Heart left ventricle (tissue), 13 donors: Measurements from ENCODE around the gene NFKB2.

Source experiments
- CTCF ChIP-seq, 12 donors: fragments of 200-600 bp; sonication (generic) in 4 of 12; IDR thresholded peaks; one replicate each; pipeline versions ENCODE4 v1.5.0 to v1.8.0; 2018 to 2022; ENCODE audit warnings: antibody characterized with exemption in 12 of 12, mild to moderate bottlenecking in 5 of 12
- POLR2A ChIP-seq, 2 donors: fragments of 450-650 bp; IDR thresholded peaks; one replicate each; pipeline ENCODE4 v1.6.1; 2017; ENCODE audit warnings: antibody characterized with exemption in 2 of 2, mild to moderate bottlenecking in 2 of 2, moderate library complexity in 2 of 2
- donor health status: ischemic (EF 13 %, LVEDD 7.1; RV severe dilation, severe dysfunction).
- donor health status: DM: no; HTN: yes; CAD: no.
- donor health status: DM: no; HTN: no; CAD: no.
- donor health status: ischemic (EF 25% LVEDD 6.9; RV normal size, moderate dysfunction).
- donor health status: ischemic (EF 25% LVEDD 5.7; RV mildly dilated, moderate dysfunction).
- donor health status: ischemic (EF 35%, LVEDD 5.7; RV mildly dilated, moderate dysfunction).
- donor health status: nonischemic (EF 11% LVEDD 7.7; RV severe dilation, severe dysfunction).
- donor health status: DM: yes; HTN: yes; CAD: no.
- donor health status: PGD.
- donor health status: ischemic (EF 29% LVEDD 5.4; RV normal size, mild dysfunction).
- donor health status: nonischemic (EF 23%, LVEDD 6.1; RV moderate dilation, normal function).

GRCh38 chr10:102408728-102409603, 13.5 kb downstream of the NFKB2 start:
- TF ChIP-seq CTCF (IDR thresholded peaks at IDR 0.05) (no peak), POLR2A (IDR thresholded peaks at IDR 0.05) (no peak)
